WTC11 (cell line): ENCODE measurements around the gene ANAPC16. TPM values are rescaled to one million over a fixed set of nuclear protein-coding genes. Genes with fewer than 3 reads are reported as not detected.

Experiments
- ATAC-seq: fragments of 200-7000 bp; cut with Tn5 transposase; 2 replicates; pipeline ENCODE4 v1.10.0; 2021; ENCODE audit warnings: mild to moderate bottlenecking, moderate library complexity
- CTCF ChIA-PET: fragments of 300-600 bp; sonication (Branson Sonifier 250); formaldehyde crosslinking; loops from one replicate; lab custom pipeline; 2021; ENCODE audit warnings: antibody characterized with exemption; lab: Charles Lee
- POLR2A ChIA-PET: fragments of 350-600 bp; sonication (Branson Sonifier 250); formaldehyde crosslinking; loops from one replicate; lab custom pipeline; 2021; ENCODE audit warnings: antibody characterized with exemption; lab: Charles Lee
- DNase-seq: peaks from one replicate; pipeline ENCODE4 v3.0.0; 2021; ENCODE audit warnings: low spot score
- H3K27ac Mint-ChIP-seq: 2 replicates; pipeline ENCODE4 v1.8.0; 2021; ENCODE audit warnings: mixed read lengths
- H3K27me3 Mint-ChIP-seq: 2 replicates; pipeline ENCODE4 v1.8.0; 2021; ENCODE audit warnings: low read depth, mild to moderate bottlenecking, moderate library complexity, mixed read lengths
- H3K36me3 Mint-ChIP-seq: 2 replicates; pipeline ENCODE4 v1.8.0; 2021; ENCODE audit warnings: mixed read lengths
- H3K4me1 Mint-ChIP-seq: 2 replicates; pipeline ENCODE4 v1.8.0; 2022; ENCODE audit warnings: mixed read lengths
- H3K4me3 Mint-ChIP-seq: 2 replicates; pipeline ENCODE4 v1.8.0; 2021; ENCODE audit warnings: mild to moderate bottlenecking, moderate library complexity, mixed read lengths
- H3K9me3 Mint-ChIP-seq: 2 replicates; pipeline ENCODE4 v1.8.0; 2021; ENCODE audit warnings: mixed read lengths
- AR ChIP-seq: fragments of 250-450 bp; sonication (Bioruptor Pico); IDR thresholded peaks from 2 replicates; pipeline ENCODE4 v1.9.0; 2021; ENCODE audit warnings: mild to moderate bottlenecking
- CREB1 ChIP-seq: sonication (generic); formaldehyde crosslinking; IDR thresholded peaks from 2 replicates; pipeline ENCODE4 v1.8.0; 2023; ENCODE audit warnings: mild to moderate bottlenecking, missing genetic modification reagents
- E2F4 ChIP-seq: sonication (generic); formaldehyde crosslinking; IDR thresholded peaks from 2 replicates; pipeline ENCODE4 v1.8.1; 2022; ENCODE audit warnings: low read depth, mild to moderate bottlenecking, moderate library complexity, missing genetic modification reagents, borderline replicate concordance
- EMX1 ChIP-seq: fragments of 250-450 bp; sonication (Bioruptor Pico); IDR thresholded peaks from 2 replicates; pipeline ENCODE4 v1.8.0; 2021; ENCODE audit warnings: mild to moderate bottlenecking
- ESRRA ChIP-seq: sonication (generic); formaldehyde crosslinking; IDR thresholded peaks from 2 replicates; pipeline ENCODE4 v1.8.1; 2022; ENCODE audit warnings: mild to moderate bottlenecking, missing genetic modification reagents, borderline replicate concordance
- ETV6 ChIP-seq: sonication (generic); formaldehyde crosslinking; IDR thresholded peaks from 2 replicates; pipeline ENCODE4 v1.8.1; 2022; ENCODE audit warnings: mild to moderate bottlenecking, missing genetic modification reagents
- FOXJ3 ChIP-seq: sonication (generic); formaldehyde crosslinking; IDR thresholded peaks from 2 replicates; pipeline ENCODE4 v1.9.0; 2021; ENCODE audit warnings: missing genetic modification reagents, mild to moderate bottlenecking, borderline replicate concordance
- FOXK1 ChIP-seq: sonication (generic); formaldehyde crosslinking; IDR thresholded peaks from 2 replicates; pipeline ENCODE4 v1.8.0; 2022; ENCODE audit warnings: mild to moderate bottlenecking, moderate library complexity, missing genetic modification reagents
- FOXP1 ChIP-seq: sonication (generic); formaldehyde crosslinking; IDR thresholded peaks from 2 replicates; pipeline ENCODE4 v1.8.0; 2022; ENCODE audit warnings: missing genetic modification reagents, mild to moderate bottlenecking, moderate library complexity, borderline replicate concordance
- GABPB1 ChIP-seq: sonication (generic); formaldehyde crosslinking; IDR thresholded peaks from 2 replicates; pipeline ENCODE4 v1.8.1; 2023; ENCODE audit warnings: mild to moderate bottlenecking, missing genetic modification reagents
- KAT7 ChIP-seq: sonication (generic); formaldehyde crosslinking; IDR thresholded peaks from 2 replicates; pipeline ENCODE4 v1.8.1; 2023; ENCODE audit warnings: missing genetic modification reagents, mild to moderate bottlenecking, borderline replicate concordance
- NR1H2 ChIP-seq: sonication (generic); formaldehyde crosslinking; IDR thresholded peaks from 2 replicates; pipeline ENCODE4 v1.9.0; 2021; ENCODE audit warnings: mild to moderate bottlenecking, moderate library complexity, missing genetic modification reagents
- TCF7 ChIP-seq: sonication (generic); formaldehyde crosslinking; IDR thresholded peaks from 2 replicates; pipeline ENCODE4 v1.8.0; 2022; ENCODE audit warnings: mild to moderate bottlenecking, low read depth, missing genetic modification reagents, moderate library complexity
- TEAD4 ChIP-seq: sonication (generic); formaldehyde crosslinking; IDR thresholded peaks from 2 replicates; pipeline ENCODE4 v1.8.0; 2022; ENCODE audit warnings: mild to moderate bottlenecking, missing genetic modification reagents
- TP53 ChIP-seq: sonication (generic); formaldehyde crosslinking; IDR thresholded peaks from 2 replicates; pipeline ENCODE4 v1.8.1; 2023; ENCODE audit warnings: mild to moderate bottlenecking, missing genetic modification reagents
- ZNF138 ChIP-seq: sonication (generic); formaldehyde crosslinking; conservative IDR thresholded peaks from 2 replicates; pipeline ENCODE4 v1.8.1; 2022; ENCODE audit warnings: mild to moderate bottlenecking, moderate library complexity, missing genetic modification reagents
- ZNF232 ChIP-seq: sonication (generic); formaldehyde crosslinking; IDR thresholded peaks from 2 replicates; pipeline ENCODE4 v1.8.0; 2022; ENCODE audit warnings: mild to moderate bottlenecking, missing genetic modification reagents
- ZNF396 ChIP-seq: fragments of 250-450 bp; sonication (Bioruptor Pico); IDR thresholded peaks from 2 replicates; pipeline ENCODE4 v1.8.0; 2021; ENCODE audit warnings: mild to moderate bottlenecking, moderate library complexity, borderline replicate concordance
- ZSCAN18 ChIP-seq: fragments of 250-450 bp; sonication (Bioruptor Pico); IDR thresholded peaks from 2 replicates; pipeline ENCODE4 v2.1.2; 2022; ENCODE audit warnings: mild to moderate bottlenecking, moderate library complexity
- total RNA-seq: library from RNA; stranded (reverse); gene quantifications from 3 replicates; pipeline ENCODE4 v1.2.3, GENCODE V29; 2021

ANAPC16 gene
- total RNA-seq, 1 experiment from 2014 or later, result 52.3 TPM

- TF ChIP-seq E2F4, result no peak
- TF ChIP-seq AR (CRISPR knock-in tag), result no peak
- TF ChIP-seq TCF7 (CRISPR knock-in tag), result no peak
- TF ChIP-seq KAT7, result no peak
- no peak for TF ChIP-seq TP53 (CRISPR knock-in tag)
- no peak for TF ChIP-seq GABPB1 (CRISPR knock-in tag)
- no peak for TF ChIP-seq ZNF138 (CRISPR knock-in tag)
- no peak for TF ChIP-seq NR1H2 (CRISPR knock-in tag)
Observed at GRCh38 chr10:72261784-72262404, 46.1 kb downstream of the ANAPC16 start (continued).

- Mint-ChIP-seq H3K27me3 (no peaks in the 10 kb centered on the region; the same call in 1 of the 2 replicates), H3K9me3 (no peaks in the 10 kb centered on the region), H3K27ac (peak overlapping the region; percentile 93)
- CTCF ChIA-PET, result interaction anchor here (0.6 to 0.9 kb wide), 3 partner anchors 10 to 68 kb away, joined by 3 read pairs; partner anchors contain the start of gene DDIT4
- TF ChIP-seq GABPB1 (CRISPR knock-in tag) (peak; percentile 70; the same call in 1 of the 2 replicates), EMX1 (CRISPR knock-in tag) (no peak), TEAD4 (CRISPR knock-in tag) (no peak), ESRRA (no peak), FOXK1 (no peak)
- TF ChIP-seq, all 79 proteins: peak for 1
- POLR2A ChIA-PET, result interaction anchor here (0.5 to 3.0 kb wide), 4 partner anchors 8 to 51 kb away, joined by 3 to 29 read pairs (median 4); partner anchors contain the start of gene DDIT4
- H3K4me1 Mint-ChIP-seq, result peaks cover 65% of the 10 kb centered on the region
- no peak overlapping the region for H3K4me3 Mint-ChIP-seq
- DNase-seq (no peak), ATAC-seq (no peak)
- H3K36me3 Mint-ChIP-seq, result no peaks in the 10 kb centered on the region
Observed at GRCh38 chr10:72263613-72264241, 47.9 kb downstream of the ANAPC16 start.

GRCh38 chr10:72264536-72264935, 48.7 kb downstream of the ANAPC16 start:
- no peak overlapping the region for H3K4me3 Mint-ChIP-seq
- no peaks in the 10 kb centered on the region for H3K9me3 Mint-ChIP-seq
- ATAC-seq (no peak), DNase-seq (no peak)
- ChIA-PET POLR2A (interaction anchor here (0.5 to 3.0 kb wide), 4 partner anchors 10 to 603 kb away, joined by 3 to 29 read pairs (median 4); partner anchors contain the start of genes ANAPC16, ASCC1 and DDIT4), CTCF (interaction anchor here (0.5 to 0.7 kb wide), 4 partner anchors 11 to 137 kb away, joined by 3 read pairs; no protein-coding TSS in a partner anchor)
- no peak for TF ChIP-seq NR1H2 (CRISPR knock-in tag)
- TF ChIP-seq FOXP1 (CRISPR knock-in tag), result no peak
- no peak for TF ChIP-seq ZSCAN18
- no peak for TF ChIP-seq ZNF396 (CRISPR knock-in tag)
- TF ChIP-seq ETV6 (CRISPR knock-in tag), result no peak
- no peak for TF ChIP-seq FOXJ3
- TF ChIP-seq ZNF232 (CRISPR knock-in tag), result no peak
- TF ChIP-seq CREB1 (CRISPR knock-in tag), result no peak
- no peaks in the 10 kb centered on the region; the same call in 1 of the 2 replicates for H3K27me3 Mint-ChIP-seq
- H3K27ac Mint-ChIP-seq, result peak overlapping the region; percentile 17; the same call in 1 of the 2 replicates
- peaks cover 58% of the 10 kb centered on the region for H3K4me1 Mint-ChIP-seq
- H3K36me3 Mint-ChIP-seq, result no peaks in the 10 kb centered on the region
